Neural cell (in vitro differentiated cells): ENCODE measurements around the gene MCTP2. TPM values are rescaled to one million over a fixed set of nuclear protein-coding genes. Genes with fewer than 3 reads are reported as not detected.

Experiments used
- H2AFZ ChIP-seq: fragments of 200-600, 300-800 bp; sonication (generic), shearing (Covaris generic); 2 replicates; pipeline ENCODE4 v1.6.0; 2014; ENCODE audit warnings: low read depth, mild to moderate bottlenecking, antibody characterized with exemption, low read length, moderate library complexity
- H3F3A ChIP-seq: fragments of 200-600 bp; shearing (Covaris generic); 2 replicates; pipeline ENCODE4 v1.6.1; 2016; ENCODE audit warnings: mild to moderate bottlenecking, moderate library complexity, mixed read lengths, antibody characterized with exemption, low read length; ENCODE audit not compliant: insufficient read depth, poor library complexity, severe bottlenecking
- H3K27ac ChIP-seq: fragments of 200-600, 300-800 bp; sonication (generic), shearing (Covaris generic); 2 replicates; pipeline ENCODE4 v1.5.1; 2014; ENCODE audit warnings: mild to moderate bottlenecking, low read length, moderate library complexity
- H3K27me3 ChIP-seq: fragments of 300-800, 200-600 bp; sonication (generic), shearing (Covaris generic); 2 replicates; pipeline ENCODE4 v1.6.0; 2014; ENCODE audit warnings: mild to moderate bottlenecking, low read depth, low read length, moderate library complexity; ENCODE audit not compliant: insufficient read depth
- H3K36me3 ChIP-seq: fragments of 300-800, 200-600 bp; sonication (generic), shearing (Covaris generic); 2 replicates; pipeline ENCODE4 v1.5.1; 2014; ENCODE audit warnings: mild to moderate bottlenecking, antibody characterized with exemption, low read length, moderate library complexity; ENCODE audit not compliant: insufficient read depth
- H3K4me2 ChIP-seq: fragments of 300-800, 200-600 bp; sonication (generic), shearing (Covaris generic); 2 replicates; pipeline ENCODE4 v1.6.0; 2014; ENCODE audit warnings: mild to moderate bottlenecking, low read length
- H3K4me3 ChIP-seq: fragments of 300-800, 200-600 bp; sonication (generic), shearing (Covaris generic); 2 replicates; pipeline ENCODE4 v1.5.1; 2014; ENCODE audit warnings: mild to moderate bottlenecking, low read length, moderate library complexity
- H3K79me2 ChIP-seq: fragments of 200-600 bp; shearing (Covaris generic); replicated peaks from 2 replicates; pipeline ENCODE4 v1.6.0; 2014; ENCODE audit warnings: mild to moderate bottlenecking, low read length, moderate library complexity; ENCODE audit not compliant: insufficient read depth
- H3K9ac ChIP-seq: fragments of 300-800, 200-600 bp; sonication (generic), shearing (Covaris generic); 2 replicates; pipeline ENCODE4 v1.6.1; 2016; ENCODE audit warnings: mild to moderate bottlenecking, low read length, mixed read lengths
- H3K9me2 ChIP-seq: fragments of 200-600 bp; shearing (Covaris generic); 2 replicates; pipeline ENCODE4 v1.6.1; 2016; ENCODE audit warnings: mild to moderate bottlenecking, low read length, mixed read lengths; ENCODE audit not compliant: insufficient read depth
- H3K9me3 ChIP-seq: fragments of 200-600, 300-800 bp; sonication (generic), shearing (Covaris generic); 2 replicates; pipeline ENCODE4 v1.6.1; 2016; ENCODE audit warnings: mild to moderate bottlenecking, mixed run types, low read length, moderate library complexity, mixed read lengths
- H4K20me1 ChIP-seq: fragments of 200-600 bp; shearing (Covaris generic); 2 replicates; pipeline ENCODE4 v1.6.1; 2016; ENCODE audit warnings: mild to moderate bottlenecking, mixed run types; ENCODE audit not compliant: insufficient read depth
- EZH2 ChIP-seq: fragments of 200-600, 300-800 bp; shearing (Covaris generic), sonication (generic); IDR thresholded peaks from 2 replicates; pipeline ENCODE4 v1.6.1; 2014; ENCODE audit warnings: antibody characterized with exemption, low read length, borderline replicate concordance, mild to moderate bottlenecking; ENCODE audit not compliant: insufficient read depth, poor library complexity, severe bottlenecking
- MXI1 ChIP-seq: fragments of 450-650 bp; conservative IDR thresholded peaks from 2 replicates; pipeline ENCODE4 v1.6.1; 2014; ENCODE audit warnings: antibody characterized with exemption, mild to moderate bottlenecking; ENCODE audit not compliant: poor library complexity, severe bottlenecking
- POLR2AphosphoS5 ChIP-seq: IDR thresholded peaks from 2 replicates; pipeline ENCODE4 v1.6.1; 2012
- RAD21 ChIP-seq: fragments of 450-650 bp; conservative IDR thresholded peaks from 2 replicates; pipeline ENCODE4 v1.6.1; 2014; ENCODE audit warnings: antibody characterized with exemption, mild to moderate bottlenecking, moderate library complexity
- REST ChIP-seq: IDR thresholded peaks from 2 replicates; pipeline ENCODE4 v1.6.1; 2012; ENCODE audit warnings: borderline replicate concordance
- SMC3 ChIP-seq: fragments of 450-650 bp; conservative IDR thresholded peaks from 2 replicates; pipeline ENCODE4 v1.6.1; 2014; ENCODE audit warnings: antibody characterized with exemption, mild to moderate bottlenecking, moderate library complexity; ENCODE audit not compliant: poor library complexity
- TAF1 ChIP-seq: IDR thresholded peaks from 2 replicates; pipeline ENCODE4 v1.6.1; 2012; ENCODE audit warnings: low read depth
- polyA plus RNA-seq: library from polyadenylated mRNA; depleted of rRNA; stranded (reverse); fragments of >200 nt; gene quantifications from 2 replicates; pipeline ENCODE4 v1.2.3, GENCODE V29; 2014
- TF ChIP-seq, protein P1 (sequence below): fragments of 450-650 bp; IDR thresholded peaks from 2 replicates; pipeline ENCODE4 v1.5.1; 2014; ENCODE audit warnings: antibody characterized with exemption, mild to moderate bottlenecking, moderate library complexity; ENCODE audit not compliant: poor library complexity, severe bottlenecking

Gene MCTP2
- polyA plus RNA-seq, 1 donor from 2014 or later = not detected

DNA sequence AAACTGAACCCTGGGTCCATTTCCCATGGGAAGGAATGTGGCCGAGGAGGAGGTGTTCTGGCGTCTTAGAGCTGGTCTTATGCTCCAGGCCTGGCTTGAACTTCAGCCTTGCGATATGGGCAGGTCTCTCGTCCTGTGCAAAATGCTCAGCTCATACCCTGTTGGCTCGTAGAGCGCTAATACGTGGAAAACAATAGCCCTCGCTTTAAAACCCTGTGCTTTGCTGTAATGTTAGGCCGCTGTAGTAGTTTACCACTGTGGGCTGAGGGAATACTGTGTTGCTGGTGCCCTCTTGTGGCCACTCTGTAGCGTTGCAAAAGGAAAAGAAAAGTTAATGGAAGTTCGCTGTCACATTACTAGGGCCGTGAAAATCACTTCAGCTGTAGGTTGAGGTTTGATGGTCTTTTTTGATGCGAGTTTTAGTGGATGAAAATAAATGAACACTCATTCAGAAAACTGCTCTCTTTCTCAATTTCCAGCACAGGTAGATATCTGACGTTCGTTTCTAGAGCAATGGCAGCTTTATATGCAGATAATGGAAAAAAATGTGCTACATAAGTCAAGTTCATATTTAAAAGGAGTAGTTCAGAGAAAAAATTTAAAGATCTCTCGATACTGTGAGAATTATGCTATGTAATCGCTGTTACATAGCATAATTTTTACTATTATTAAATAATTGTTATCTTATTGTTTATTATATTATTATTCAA, 92.9 kb downstream of the MCTP2 start:
- TF ChIP-seq EZH2 (no peak), RAD21 (peak; percentile 93), REST (no peak), MXI1 (no peak), SMC3 (peak; percentile 93)
- TF ChIP-seq, protein P1, sequence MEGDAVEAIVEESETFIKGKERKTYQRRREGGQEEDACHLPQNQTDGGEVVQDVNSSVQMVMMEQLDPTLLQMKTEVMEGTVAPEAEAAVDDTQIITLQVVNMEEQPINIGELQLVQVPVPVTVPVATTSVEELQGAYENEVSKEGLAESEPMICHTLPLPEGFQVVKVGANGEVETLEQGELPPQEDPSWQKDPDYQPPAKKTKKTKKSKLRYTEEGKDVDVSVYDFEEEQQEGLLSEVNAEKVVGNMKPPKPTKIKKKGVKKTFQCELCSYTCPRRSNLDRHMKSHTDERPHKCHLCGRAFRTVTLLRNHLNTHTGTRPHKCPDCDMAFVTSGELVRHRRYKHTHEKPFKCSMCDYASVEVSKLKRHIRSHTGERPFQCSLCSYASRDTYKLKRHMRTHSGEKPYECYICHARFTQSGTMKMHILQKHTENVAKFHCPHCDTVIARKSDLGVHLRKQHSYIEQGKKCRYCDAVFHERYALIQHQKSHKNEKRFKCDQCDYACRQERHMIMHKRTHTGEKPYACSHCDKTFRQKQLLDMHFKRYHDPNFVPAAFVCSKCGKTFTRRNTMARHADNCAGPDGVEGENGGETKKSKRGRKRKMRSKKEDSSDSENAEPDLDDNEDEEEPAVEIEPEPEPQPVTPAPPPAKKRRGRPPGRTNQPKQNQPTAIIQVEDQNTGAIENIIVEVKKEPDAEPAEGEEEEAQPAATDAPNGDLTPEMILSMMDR = peak; percentile 94
- no peak overlapping the region for H3K4me2 ChIP-seq

GRCh38 chr15:94324835-94325767, 93.7 kb downstream of the MCTP2 start:
- Histone ChIP-seq H3K27me3 (no peaks in the 10 kb centered on the region), H3K9me3 (no peaks in the 10 kb centered on the region), H3K4me2 (no peak overlapping the region), H3K9ac (no peak overlapping the region), H3K27ac (no peak overlapping the region), H2AFZ (no peak overlapping the region), H3K36me3 (no peaks in the 10 kb centered on the region), H3K79me2 (no peaks in the 10 kb centered on the region), H4K20me1 (no peaks in the 10 kb centered on the region), H3K4me3 (no peak overlapping the region), H3K9me2 (no peaks in the 10 kb centered on the region), H3F3A (no peaks in the 10 kb centered on the region)
- TF ChIP-seq SMC3 (no peak), RAD21 (no peak), TAF1 (no peak), POLR2AphosphoS5 (no peak)
- TF ChIP-seq, protein P1 = no peak

More for the DNA sequence above, 92.9 kb downstream of the MCTP2 start:
- Histone ChIP-seq H4K20me1 (no peaks in the 10 kb centered on the region), H3K4me3 (no peak overlapping the region), H3K9me2 (no peaks in the 10 kb centered on the region), H3K9ac (no peak overlapping the region), H3K79me2 (no peaks in the 10 kb centered on the region), H2AFZ (no peak overlapping the region), H3K27me3 (no peaks in the 10 kb centered on the region), H3K36me3 (no peaks in the 10 kb centered on the region), H3K27ac (no peak overlapping the region), H3F3A (no peaks in the 10 kb centered on the region), H3K9me3 (no peaks in the 10 kb centered on the region)
